Stimulated activated CD8-positive, alpha-beta memory T cell treated with anti-CD3 and anti-CD28 coated beads, Interleukin-4, amount 100 ng/mL, for 48 hours (primary cell): ENCODE data around the gene PGLYRP2.
A peak's percentile ranks its signal among the peaks of the same experiment; 100 is the strongest.
"Not testable (repeated sequence)": the region's sequence is repeated elsewhere in the genome, so short reads cannot be mapped to it uniquely, and the experiment has no call there.

ENCODE experiments used
- DNase-seq: peaks from one replicate; pipeline ENCODE4 v3.0.0-alpha.2; 2020

Gene PGLYRP2

GRCh38 chr19:15487038-15487437, 7.7 kb upstream of the PGLYRP2 start:
- no peak for DNase-seq

DNA sequence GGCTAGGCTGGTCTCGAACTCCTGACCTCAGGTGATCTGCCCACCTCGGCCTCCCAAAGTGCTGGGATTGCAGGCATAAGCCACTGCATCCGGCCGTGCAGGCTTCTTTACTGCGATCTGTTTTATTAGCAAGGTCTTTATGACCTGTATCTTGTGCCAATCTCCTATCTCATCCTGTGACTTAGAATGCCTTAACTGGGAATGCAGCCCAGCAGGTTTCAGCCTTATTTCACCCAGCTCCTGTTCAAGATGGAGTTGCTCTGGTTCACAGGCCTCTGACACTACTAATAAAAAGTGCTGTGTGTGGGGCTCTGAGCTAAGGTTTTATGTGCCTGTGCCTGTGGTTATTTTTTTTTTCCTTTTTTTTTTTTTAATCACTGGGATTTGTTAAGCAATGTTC, 6.5 kb upstream of the PGLYRP2 start:
- not testable (repeated sequence) for DNase-seq

DNA sequence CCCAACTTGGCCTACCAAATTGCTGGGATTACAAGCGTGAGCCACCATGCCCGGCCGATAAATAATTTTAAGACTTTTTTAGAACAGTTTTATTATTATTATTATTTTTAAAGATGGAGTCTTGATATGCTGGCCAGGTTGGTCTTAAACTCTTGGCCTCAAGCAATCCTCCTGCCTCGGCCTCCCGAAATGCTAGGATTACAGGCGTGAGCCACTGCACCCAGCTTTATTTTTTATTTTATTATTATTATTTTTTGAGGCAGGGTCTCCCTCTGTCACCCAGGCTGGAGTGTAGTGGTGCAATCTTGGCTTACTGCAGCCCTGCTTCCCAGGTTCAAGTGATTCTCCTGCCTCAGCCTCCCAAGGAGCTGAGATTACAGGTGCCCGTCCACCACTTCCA, 1.7 kb upstream of the PGLYRP2 start:
- DNase-seq, result not testable (repeated sequence)

DNA sequence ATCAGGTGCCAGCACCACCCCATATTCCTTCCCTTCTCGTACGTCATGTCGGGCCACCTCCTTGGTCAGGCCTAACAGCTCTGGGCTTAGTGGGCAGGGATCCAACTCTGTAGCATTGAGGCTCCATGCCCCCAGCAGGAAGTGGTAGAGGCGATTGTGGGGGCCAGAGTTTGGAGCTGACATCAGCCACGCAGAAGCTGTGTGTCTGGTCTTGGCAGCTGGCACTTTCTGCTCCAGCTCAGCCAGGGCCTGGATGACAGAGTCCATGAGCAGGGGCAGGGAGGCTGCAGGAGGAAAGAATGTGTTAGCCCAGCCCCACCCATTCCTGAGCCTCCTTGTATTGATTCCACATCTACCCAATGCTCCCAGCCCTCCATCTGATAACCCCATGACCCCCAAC, 3.0 kb downstream of the PGLYRP2 start:
- no peak for DNase-seq

- DNase-seq, result no peak
These were observed 3.7 kb downstream of the PGLYRP2 start for GRCh38 chr19:15475611-15476010.

GRCh38 chr19:15475169-15475568, 4.1 kb downstream of the PGLYRP2 start:
- no peak for DNase-seq

DNA sequence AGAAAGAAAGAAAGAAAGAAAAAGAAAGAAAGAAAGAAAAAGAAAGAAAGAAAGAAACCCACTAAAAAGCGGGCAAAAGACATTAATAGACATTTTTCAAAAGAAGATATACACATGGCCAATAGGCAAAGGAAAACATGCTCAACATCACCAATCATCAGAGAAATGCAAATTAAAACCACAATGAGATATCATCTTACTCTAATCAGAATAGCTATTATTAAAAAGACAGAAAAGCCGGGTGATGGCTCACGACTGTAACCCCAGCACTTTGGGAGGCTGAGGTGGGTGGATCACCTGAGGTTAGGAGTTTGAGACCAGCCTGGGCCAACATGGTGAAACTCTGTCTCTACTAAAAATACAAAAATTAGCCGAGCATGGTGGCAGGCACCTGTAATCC, 5.5 kb downstream of the PGLYRP2 start:
- DNase-seq, result not testable (repeated sequence)

GRCh38 chr19:15471639-15472101, 7.6 kb downstream of the PGLYRP2 start:
- no peak for DNase-seq

DNA sequence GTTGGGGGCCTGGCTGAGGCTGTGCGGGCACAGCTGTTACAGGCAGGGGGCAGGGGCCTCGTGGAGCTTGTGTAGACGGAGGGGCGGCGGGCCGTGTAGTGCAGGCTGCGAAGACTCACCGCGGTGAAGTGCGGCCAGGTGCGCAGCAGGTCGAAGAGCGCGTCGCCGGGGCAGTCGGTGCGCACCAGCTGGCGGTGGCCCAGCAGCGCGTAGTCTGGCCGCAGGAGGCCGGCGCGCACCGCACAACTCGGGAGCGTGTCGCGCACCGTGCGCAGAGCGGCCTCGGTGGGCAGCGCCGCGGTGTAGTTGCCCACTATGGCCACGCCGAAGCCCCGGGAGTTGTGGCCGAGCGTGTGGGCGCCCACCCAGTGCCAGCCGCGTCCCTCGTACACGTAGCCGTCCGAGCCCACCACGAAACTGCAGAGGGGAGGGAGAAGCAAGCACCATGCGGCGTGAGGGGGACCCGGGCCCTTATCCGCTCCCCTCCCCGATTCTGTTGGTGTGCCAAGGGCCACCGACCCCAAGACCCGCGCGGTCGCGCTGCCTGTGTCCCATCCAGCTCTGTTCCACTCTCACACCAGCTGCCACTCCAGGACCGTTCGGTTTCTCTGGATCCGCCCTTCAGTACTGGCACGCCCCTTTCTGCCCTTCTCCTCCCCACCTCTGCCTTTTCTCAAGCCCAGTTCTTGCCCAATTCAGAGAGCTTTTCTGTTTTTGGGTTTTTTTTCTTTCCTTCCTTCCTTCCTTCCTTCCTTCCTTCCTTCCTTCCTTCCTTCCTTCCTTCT, 9.6 kb downstream of the PGLYRP2 start:
- DNase-seq, result no peak

GRCh38 chr19:15468675-15469512, 10.4 kb downstream of the PGLYRP2 start:
- no peak for DNase-seq

DNA sequence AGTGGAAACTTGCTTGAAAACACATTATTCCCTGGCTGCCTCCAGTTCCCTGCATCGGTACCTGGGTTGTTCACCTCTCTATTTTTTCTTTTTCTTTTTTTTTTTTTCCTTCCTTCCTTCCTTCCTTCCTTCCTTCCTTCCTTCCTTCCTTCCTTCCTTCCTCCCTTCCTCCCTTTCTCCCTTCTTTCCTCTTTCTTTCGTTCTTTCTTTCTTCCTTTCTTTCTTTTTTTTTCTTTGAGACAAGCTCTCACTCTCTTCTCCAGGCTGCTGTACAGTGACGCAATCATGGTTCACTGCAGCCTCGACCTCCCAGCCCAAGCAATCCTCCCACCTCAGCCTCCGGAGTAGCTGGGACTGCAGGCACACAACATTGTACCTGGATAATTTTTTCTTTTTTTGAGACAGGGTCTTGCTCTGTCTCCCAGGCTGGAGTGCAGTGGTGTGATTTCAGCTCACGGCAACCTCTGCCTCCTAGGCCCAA, 11.5 kb downstream of the PGLYRP2 start:
- DNase-seq, result no peak

GRCh38 chr19:15466851-15467733, 12.2 kb downstream of the PGLYRP2 start:
- peak; percentile 71 for DNase-seq

- peak; percentile 82 for DNase-seq
These were observed 14.6 kb downstream of the PGLYRP2 start, which contains the start of gene RASAL3 for GRCh38 chr19:15464394-15465385. Gene RASAL3, minus strand, starts transcription at chr19:15464544. Its CDS starts 186 bp downstream, at chr19:15464358.

DNA sequence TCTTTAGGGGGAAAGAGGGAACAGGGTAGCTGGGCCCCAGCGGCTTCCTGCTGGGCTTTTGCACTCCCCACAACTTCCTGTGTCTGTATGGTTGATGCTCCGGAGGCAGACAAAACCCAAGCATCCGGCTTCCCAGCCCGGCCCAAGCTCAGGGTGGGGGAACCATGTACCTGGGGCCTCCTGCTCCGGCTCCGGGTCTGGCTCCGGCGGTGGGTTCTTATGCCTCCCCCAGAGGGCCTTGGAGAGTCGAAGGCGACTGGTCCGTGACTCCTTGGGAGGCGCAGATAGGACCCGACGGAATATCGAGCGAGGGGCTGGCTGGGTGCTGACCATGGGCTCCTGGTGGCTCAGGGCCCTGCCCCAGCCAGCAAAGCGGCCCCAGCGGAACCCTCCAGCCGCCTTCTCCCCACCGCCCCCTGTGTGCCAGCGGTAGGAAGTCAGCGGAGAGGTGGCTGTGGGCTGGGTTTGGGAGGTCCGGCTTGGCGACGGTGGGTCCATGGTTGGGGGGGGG, 15.4 kb downstream of the PGLYRP2 start:
- peak; percentile 82 for DNase-seq

GRCh38 chr19:15461694-15462093, 17.6 kb downstream of the PGLYRP2 start:
- no peak for DNase-seq

DNA sequence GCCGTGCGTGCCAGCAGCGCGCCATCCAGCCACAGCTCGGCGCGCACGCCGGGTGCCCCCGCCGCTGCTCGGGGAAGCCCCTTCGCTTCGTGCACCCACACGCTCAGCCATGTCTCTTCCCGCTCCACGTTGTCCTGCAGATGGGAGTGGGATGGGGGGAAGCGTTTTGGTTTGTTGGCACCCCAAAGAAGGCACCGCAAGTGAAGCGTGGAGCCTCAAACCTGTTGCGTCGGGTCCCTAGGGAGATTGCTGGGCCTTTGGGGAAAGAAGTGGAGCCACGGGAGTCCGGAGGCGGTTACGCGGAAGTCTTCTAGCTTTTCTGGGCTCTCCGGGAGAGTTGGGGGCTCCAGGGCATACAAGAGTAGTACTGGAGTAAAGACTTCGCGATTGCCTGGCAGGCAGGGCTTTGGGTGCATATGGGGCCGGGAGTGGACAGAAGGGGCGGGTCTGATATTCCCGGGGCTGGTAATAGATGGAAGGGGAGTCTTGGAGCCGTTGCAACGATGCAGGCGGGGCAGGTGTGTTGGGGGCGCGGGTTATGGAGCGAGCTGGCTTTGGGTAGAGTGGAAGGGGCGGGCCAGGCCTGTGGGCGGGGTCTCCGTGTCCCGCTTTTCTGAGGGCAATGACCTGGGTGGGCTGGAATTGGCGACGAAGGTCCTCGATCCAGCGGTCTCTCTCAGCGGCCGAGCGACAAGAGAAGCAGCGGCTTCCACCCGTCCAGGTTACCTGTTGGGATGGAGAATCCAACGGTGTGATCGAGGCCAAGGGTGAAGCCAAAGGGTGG, 21.4 kb downstream of the PGLYRP2 start:
- DNase-seq, result no peak

DNA sequence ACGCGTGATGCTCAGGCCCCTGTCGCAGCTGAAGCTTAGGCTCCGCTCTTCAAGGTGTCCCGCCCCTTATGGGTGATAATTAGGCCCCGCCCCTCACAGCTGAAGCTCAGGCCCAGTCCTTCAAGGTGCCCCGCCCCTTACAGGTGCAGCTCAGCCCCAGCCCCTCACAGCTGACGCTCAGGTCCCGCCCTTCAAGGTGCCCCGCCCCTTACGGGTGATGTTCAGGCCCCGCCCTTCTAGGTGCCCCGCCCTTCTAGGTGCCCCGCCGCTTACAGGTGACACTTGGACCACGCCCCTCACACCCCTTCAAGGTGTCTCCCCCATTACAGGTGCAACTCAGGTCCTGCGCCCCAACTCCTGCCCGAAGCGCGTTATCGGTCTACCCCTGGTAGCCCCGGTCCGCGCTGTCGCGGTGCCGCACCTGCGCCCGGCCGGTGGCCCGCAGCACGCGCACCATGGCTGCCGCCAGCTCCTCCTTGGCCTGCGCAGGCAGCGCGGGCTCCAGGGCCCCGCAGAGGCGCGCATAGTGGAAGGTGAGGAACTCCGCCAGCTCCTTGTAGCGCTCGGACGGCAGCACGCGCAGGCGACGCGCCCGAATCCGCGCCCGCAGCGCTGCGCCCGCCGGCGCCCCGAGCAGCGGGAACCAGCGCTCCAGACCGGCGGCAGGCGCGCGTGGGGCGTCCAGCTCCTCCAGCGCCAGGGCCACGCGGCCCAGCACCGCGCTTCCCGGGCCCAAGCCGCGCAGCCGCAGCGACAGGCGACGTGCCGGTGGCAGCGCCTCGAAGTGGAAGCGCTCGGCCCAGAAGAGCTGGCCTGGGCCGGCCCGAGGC, 22.2 kb downstream of the PGLYRP2 start:
- no peak for DNase-seq

DNA sequence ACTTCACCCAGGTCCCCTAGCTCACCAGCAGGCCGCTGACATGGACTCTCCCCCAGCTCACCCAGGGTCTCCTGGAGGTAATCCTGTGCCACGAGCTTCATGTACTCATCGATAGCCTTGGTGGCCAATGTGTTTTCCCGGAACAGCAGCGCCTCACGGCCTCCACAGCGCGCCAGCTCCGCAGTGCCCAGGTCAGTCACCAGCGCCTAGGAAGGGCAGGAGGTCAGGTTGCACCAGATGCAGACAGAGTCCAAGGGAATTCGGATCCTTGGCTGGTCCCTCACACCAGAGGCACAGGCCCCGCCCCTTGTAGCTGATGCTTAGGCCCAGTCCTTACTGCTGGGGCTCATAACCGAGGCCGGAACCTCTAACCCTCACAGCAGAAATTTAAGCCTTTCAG, 22.9 kb downstream of the PGLYRP2 start:
- DNase-seq, result no peak

GRCh38 chr19:15455996-15456395, 23.3 kb downstream of the PGLYRP2 start:
- DNase-seq, result no peak
